GM06990 (cell line): ENCODE data around the gene KRT38.

ENCODE experiments used
- DNase-seq: peaks from one replicate; pipeline ENCODE4 v3.0.0-alpha.2; 2011; ENCODE audit not compliant: insufficient read length; ENCODE audit errors: extremely low read depth
- H3K27me3 ChIP-seq: replicated peaks from 2 replicates; pipeline ENCODE4 v1.6.0; 2011; ENCODE audit warnings: low read length; ENCODE audit not compliant: control insufficient read depth, insufficient read depth
- H3K36me3 ChIP-seq: 2 replicates; pipeline ENCODE4 v1.5.1; 2011; ENCODE audit warnings: low read length; ENCODE audit not compliant: control insufficient read depth, insufficient read depth
- H3K4me3 ChIP-seq: replicated peaks from 2 replicates; pipeline ENCODE4 v1.5.1; 2011; ENCODE audit warnings: low read depth, mild to moderate bottlenecking, control low read depth, low read length
- TF ChIP-seq, protein P1 (sequence below): IDR thresholded peaks from 2 replicates; pipeline ENCODE4 v1.5.1; 2011; ENCODE audit warnings: low read length, control low read depth, mild to moderate bottlenecking, inconsistent platforms; ENCODE audit not compliant: insufficient read depth, poor library complexity, severe bottlenecking

KRT38 gene

DNA sequence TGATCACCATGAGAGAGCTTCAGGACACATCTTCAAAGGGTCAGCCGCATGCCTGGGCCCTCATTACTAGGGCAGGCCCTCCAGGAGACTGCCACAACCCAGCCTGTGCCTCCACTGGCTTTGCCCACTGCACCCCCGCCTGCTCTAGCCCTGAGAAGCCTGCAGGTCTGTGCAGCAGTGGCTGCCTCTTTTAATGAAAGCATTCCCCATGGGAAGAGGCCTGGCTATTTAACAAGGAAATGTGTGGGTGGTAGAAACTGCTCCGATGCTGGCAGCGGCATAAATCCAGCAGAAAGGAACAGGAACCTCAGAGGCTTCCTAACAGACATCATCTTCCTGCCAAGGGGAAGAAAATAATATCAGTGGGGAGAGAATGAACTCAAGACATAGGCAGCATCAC is 26.8 kb upstream of the KRT38 start:
- Histone ChIP-seq H3K4me3 (no peak overlapping the region), H3K36me3 (no peaks in the 10 kb centered on the region), H3K27me3 (no peaks in the 10 kb centered on the region; the same call in 1 of the 2 replicates)
- TF ChIP-seq, protein P1, sequence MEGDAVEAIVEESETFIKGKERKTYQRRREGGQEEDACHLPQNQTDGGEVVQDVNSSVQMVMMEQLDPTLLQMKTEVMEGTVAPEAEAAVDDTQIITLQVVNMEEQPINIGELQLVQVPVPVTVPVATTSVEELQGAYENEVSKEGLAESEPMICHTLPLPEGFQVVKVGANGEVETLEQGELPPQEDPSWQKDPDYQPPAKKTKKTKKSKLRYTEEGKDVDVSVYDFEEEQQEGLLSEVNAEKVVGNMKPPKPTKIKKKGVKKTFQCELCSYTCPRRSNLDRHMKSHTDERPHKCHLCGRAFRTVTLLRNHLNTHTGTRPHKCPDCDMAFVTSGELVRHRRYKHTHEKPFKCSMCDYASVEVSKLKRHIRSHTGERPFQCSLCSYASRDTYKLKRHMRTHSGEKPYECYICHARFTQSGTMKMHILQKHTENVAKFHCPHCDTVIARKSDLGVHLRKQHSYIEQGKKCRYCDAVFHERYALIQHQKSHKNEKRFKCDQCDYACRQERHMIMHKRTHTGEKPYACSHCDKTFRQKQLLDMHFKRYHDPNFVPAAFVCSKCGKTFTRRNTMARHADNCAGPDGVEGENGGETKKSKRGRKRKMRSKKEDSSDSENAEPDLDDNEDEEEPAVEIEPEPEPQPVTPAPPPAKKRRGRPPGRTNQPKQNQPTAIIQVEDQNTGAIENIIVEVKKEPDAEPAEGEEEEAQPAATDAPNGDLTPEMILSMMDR, result no peak
- DNase-seq, result no peak

GRCh38 chr17:41466988-41467387 is 26.2 kb upstream of the KRT38 start, which contains the start of gene KRT32:
KRT32 (minus strand) TSS chr17:41467386; CDS start chr17:41467325, 61 bp downstream.
- Histone ChIP-seq H3K36me3 (no peaks in the 10 kb centered on the region), H3K4me3 (no peak within 1 kb of the TSS), H3K27me3 (no peaks in the 10 kb centered on the region; the same call in 1 of the 2 replicates)
- no peak for DNase-seq
- TF ChIP-seq, protein P1, result no peak

- H3K27me3 ChIP-seq, result no peaks in the 10 kb centered on the region; the same call in 1 of the 2 replicates
- TF ChIP-seq, protein P1, result no peak
- no peak overlapping the region for H3K4me3 ChIP-seq
- no peak for DNase-seq
- no peaks in the 10 kb centered on the region for H3K36me3 ChIP-seq
These were observed 23.9 kb upstream of the KRT38 start for GRCh38 chr17:41464682-41465081.

DNA sequence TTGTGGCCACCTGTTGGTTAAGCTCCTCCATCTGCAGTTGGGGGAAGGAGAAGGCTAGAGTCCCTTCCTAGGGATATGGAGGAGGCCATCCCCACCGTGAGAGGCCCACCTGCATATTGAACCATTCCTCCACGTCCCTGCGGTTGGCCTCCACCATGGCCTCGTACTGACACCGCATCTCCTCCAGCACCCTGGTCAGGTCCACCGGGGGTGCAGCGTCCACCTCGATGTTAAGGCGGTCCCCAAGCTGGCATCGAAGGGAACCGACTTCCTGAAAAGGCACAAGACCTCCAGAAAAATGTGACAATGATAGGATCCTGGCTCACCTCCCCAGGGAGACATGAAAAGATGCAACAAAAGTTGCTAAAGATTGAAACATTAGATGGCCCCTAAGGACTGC is 23.4 kb upstream of the KRT38 start:
- no peaks in the 10 kb centered on the region for H3K36me3 ChIP-seq
- H3K4me3 ChIP-seq, result no peak overlapping the region
- H3K27me3 ChIP-seq, result no peaks in the 10 kb centered on the region; the same call in 1 of the 2 replicates
- TF ChIP-seq, protein P1, result no peak
- DNase-seq, result no peak

GRCh38 chr17:41463746-41464145 is 23.0 kb upstream of the KRT38 start:
- no peak for DNase-seq
- TF ChIP-seq, protein P1, result no peak
- H3K27me3 ChIP-seq, result no peaks in the 10 kb centered on the region; the same call in 1 of the 2 replicates
- no peaks in the 10 kb centered on the region for H3K36me3 ChIP-seq
- H3K4me3 ChIP-seq, result no peak overlapping the region

- TF ChIP-seq, protein P1, result no peak
- H3K4me3 ChIP-seq, result no peak overlapping the region
- no peaks in the 10 kb centered on the region for H3K36me3 ChIP-seq
- no peaks in the 10 kb centered on the region; the same call in 1 of the 2 replicates for H3K27me3 ChIP-seq
- no peak for DNase-seq
These were observed 21.9 kb upstream of the KRT38 start for GRCh38 chr17:41462705-41463104.
